ENCODE measurements around the gene SCLY.

Gene SCLY

GRCh38 chr2:238133499-238134392, 72.9 kb downstream of the SCLY start:
- H3K4me3 ChIP-seq (ENCODE audit: low read depth, low read length): no peak overlapping the region
- in situ Hi-C loops (cut with HindIII; ENCODE audit: low sequenced_read_pairs): no loop called here
- DNase-seq (ENCODE audit: low read depth, low spot score): no peak
- TF ChIP-seq CTCF (IDR thresholded peaks at IDR 0.05; ENCODE audit: low read depth, low read length): no peak

- in situ Hi-C loops (cut with HindIII; ENCODE audit: low sequenced_read_pairs): no loop called here
- TF ChIP-seq CTCF (IDR thresholded peaks at IDR 0.05; ENCODE audit: low read depth, low read length): no peak
Measured at GRCh38 chr2:238134393-238134785, 73.6 kb downstream of the SCLY start.

DNA sequence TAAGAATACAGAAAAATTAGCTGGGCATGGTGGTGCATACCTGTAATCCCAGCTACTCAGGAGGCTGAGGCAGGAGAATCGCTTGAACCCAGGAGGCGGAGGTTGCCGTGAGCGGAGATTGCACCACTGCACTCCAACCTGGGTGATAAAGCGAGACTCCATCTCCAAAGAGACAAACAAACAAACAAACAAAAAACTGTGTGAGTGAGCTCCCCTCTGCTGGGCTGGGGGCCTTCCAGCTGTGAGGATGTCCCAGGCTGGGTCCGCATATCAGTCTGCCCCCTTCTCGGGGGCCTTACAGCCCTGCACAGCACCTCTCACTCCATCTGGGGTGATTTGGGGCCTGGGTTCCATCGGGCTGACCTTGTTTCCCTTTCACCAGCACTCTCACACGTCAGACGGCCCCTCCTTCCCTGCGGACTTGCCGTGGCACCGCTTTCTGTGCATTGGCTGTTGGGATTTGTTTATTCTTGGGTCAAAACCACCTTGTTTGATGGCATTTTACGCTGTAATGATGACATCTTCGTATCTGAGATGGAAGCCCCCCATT, 74.9 kb downstream of the SCLY start:
- no peak overlapping the region for H3K4me3 ChIP-seq (ENCODE audit: low read depth, low read length)
- no peak for TF ChIP-seq CTCF (IDR thresholded peaks at IDR 0.05; ENCODE audit: low read depth, low read length)
- no peak for DNase-seq (ENCODE audit: low read depth, low spot score)
- in situ Hi-C loops (cut with HindIII; ENCODE audit: low sequenced_read_pairs): no loop called here

More at GRCh38 chr2:238134393-238134785, 73.6 kb downstream of the SCLY start:
- DNase-seq (ENCODE audit: low read depth, low spot score): no peak
- H3K4me3 ChIP-seq (ENCODE audit: low read depth, low read length): no peak overlapping the region

- no peak for DNase-seq (ENCODE audit: low read depth, low spot score)
- no peak for TF ChIP-seq CTCF (IDR thresholded peaks at IDR 0.05; ENCODE audit: low read depth, low read length)
- in situ Hi-C loops (cut with HindIII; ENCODE audit: low sequenced_read_pairs): no loop called here
- no peak overlapping the region for H3K4me3 ChIP-seq (ENCODE audit: low read depth, low read length)
Measured at GRCh38 chr2:238136820-238137537, 76.2 kb downstream of the SCLY start.

- in situ Hi-C loops (cut with HindIII; ENCODE audit: low sequenced_read_pairs): no loop called here
Measured at GRCh38 chr2:238137885-238138284, 77.1 kb downstream of the SCLY start.

More at GRCh38 chr2:238137885-238138284, 77.1 kb downstream of the SCLY start:
- H3K4me3 ChIP-seq (ENCODE audit: low read depth, low read length): no peak overlapping the region
- no peak for DNase-seq (ENCODE audit: low read depth, low spot score)
- TF ChIP-seq CTCF (IDR thresholded peaks at IDR 0.05; ENCODE audit: low read depth, low read length): no peak

Data from astrocyte of the spinal cord (primary cell).